OCI-LY7 (cell line): ENCODE measurements around the gene GJD2.

Experiments used
- EZH2phosphoT487 ChIP-seq: fragments of 200-600 bp; sonication (generic); IDR thresholded peaks from 2 replicates; pipeline ENCODE4 v1.6.1; 2018; ENCODE audit warnings: low read depth, borderline replicate concordance, mild to moderate bottlenecking, mixed run types, antibody characterized with exemption, low read length, moderate library complexity, mixed read lengths
- TF ChIP-seq, protein P1 (sequence below): fragments of 200-600 bp; sonication (generic); conservative IDR thresholded peaks from 2 replicates; pipeline ENCODE4 v1.5.1; 2014; ENCODE audit warnings: mild to moderate bottlenecking, antibody characterized with exemption, low read length, moderate library complexity, mixed read lengths

DNA sequence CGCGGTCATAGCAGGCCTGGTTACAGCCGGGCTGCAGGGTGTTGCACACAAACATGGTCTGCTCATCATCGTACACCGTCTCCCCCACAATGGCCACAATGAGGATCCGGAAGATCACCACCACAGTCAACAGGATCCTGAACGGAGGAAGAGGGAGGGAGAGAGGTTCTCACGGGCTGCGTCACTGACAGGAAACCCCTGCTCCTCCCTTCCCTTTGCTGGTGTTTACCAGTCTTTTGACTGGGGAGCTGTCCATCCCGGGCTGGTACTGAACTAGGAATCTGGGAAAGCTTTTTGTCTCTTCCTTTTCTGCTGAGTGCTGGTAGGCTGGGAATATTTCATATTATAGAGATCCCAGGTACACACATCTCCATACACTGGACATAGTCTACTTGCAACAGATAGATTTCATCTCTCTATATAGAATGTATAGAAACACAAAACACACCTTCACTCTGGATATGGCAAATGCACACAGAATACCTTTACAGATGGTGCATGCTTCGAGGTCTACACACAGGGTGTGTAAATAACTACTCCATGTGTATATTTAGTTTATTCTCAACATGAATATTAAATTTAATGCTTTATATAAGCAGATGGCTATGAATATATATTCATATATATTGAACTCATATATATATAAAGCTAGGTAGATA lies 1.4 kb downstream of the GJD2 start:
- TF ChIP-seq, protein P1, sequence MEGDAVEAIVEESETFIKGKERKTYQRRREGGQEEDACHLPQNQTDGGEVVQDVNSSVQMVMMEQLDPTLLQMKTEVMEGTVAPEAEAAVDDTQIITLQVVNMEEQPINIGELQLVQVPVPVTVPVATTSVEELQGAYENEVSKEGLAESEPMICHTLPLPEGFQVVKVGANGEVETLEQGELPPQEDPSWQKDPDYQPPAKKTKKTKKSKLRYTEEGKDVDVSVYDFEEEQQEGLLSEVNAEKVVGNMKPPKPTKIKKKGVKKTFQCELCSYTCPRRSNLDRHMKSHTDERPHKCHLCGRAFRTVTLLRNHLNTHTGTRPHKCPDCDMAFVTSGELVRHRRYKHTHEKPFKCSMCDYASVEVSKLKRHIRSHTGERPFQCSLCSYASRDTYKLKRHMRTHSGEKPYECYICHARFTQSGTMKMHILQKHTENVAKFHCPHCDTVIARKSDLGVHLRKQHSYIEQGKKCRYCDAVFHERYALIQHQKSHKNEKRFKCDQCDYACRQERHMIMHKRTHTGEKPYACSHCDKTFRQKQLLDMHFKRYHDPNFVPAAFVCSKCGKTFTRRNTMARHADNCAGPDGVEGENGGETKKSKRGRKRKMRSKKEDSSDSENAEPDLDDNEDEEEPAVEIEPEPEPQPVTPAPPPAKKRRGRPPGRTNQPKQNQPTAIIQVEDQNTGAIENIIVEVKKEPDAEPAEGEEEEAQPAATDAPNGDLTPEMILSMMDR = no peak
- no peak for TF ChIP-seq EZH2phosphoT487
